ENCODE data around the gene L3MBTL4.
"Not testable (repeated sequence)": the region's sequence is repeated elsewhere in the genome, so short reads cannot be mapped to it uniquely, and the experiment has no call there.

Gene L3MBTL4

DNA sequence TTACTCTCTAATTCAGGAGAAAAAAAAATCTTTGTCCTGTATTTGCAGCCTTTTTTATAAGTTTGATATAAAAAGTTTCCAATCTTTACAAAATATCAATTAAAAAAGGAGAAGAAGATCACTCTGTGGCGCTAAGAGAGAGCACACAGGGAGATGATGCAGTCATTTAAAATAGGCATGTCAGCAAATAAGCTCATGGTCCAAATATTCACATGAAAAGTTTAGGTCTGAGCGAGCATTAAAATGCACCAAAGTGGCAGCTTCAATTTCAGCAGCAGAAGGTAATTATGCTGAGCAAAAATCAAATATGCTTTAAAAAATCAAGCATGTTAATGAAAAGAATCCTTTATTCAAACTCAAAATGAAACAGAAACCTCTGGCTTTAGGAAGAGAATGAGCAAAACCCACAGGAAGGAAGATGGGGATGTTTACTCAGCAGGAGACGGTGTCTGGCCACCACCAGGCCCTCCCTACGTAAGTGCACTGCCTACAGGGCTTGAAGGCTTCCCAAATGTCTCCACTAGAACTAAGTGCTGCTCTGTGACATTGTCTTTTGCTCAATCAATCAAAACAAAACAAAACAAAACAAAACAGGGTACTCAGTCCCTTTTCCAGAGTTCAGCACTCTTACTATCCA, 120.4 kb downstream of the L3MBTL4 start:
- no peak for DNase-seq

DNA sequence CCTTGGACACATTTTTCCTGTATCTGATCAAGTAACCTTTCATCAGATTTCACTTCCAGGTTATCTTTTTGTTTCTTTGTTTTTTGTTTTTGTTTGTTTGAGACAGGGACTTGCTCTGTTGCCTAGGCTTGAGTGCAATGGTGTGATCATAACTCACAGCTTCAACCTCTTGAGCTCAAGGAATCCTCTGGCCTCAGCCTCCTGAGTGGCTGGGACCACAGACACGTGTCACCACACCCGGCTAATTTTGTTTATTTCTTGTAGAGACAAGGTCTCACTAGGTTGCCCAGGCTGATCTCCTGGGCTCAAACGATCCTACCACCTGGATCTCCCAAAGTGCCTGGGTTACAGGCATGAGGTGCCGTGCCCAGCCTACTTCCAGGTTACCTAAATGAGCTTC, 124.9 kb downstream of the L3MBTL4 start:
- no peak for DNase-seq

DNA sequence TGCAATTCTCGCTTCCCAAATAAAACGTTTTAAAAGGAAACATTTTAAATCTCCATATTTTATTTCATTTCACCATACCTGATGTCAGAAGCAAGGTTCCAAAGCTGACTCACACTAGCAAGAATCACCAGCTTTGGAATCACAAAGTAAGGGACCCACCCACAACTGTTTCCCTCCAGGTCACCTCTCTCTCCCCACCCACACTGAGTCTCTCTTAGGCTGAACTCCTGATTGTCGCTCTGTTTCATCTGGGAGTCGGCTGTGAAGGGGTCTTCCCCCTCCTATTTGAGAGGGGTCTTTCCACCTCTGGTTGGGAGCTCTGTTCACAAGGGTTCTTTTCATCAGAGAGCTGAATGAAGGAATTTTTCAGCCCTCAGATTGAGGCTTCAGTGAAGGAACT, 128.1 kb downstream of the L3MBTL4 start:
- DNase-seq, result no peak

DNA sequence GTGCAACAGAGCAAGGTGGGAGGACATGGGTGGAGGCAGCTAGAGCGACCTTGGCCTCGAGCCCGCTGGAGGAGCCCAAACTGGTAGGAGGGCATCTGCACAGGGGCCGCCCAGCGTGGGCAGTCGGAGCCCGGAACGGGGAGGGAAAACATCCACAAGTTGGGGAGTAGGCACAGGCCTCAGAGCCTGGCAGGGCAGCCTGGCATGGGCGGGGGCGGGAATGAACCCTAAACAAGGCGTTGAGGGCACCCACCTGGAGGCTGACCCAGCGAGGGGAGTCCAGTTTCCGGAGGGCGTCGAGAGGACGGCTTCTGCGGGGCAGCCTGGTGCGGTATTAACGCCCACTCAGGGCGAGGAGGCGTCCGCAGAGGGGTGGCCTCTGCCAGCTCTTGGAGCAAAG, 129.9 kb downstream of the L3MBTL4 start:
- DNase-seq, result no peak

DNA sequence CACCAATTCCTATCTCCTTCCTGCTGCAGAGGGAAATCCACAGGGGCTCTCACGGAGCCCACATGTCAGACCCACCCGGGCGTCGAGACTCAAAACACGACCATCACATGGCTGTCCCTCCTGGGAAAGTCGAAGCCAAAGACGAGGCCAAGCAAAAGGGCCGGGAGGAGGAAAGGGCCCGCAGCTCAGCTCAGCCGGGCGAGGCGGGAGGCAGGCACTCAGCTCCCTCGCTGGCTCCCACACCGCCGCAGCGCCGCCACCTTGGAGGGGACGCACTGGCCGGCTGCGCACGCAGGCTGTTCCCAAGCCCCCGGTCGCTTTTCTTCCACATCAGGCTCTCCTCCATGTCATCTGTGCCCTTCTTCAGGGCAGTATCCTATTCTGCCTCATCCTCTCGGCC, 130.4 kb downstream of the L3MBTL4 start:
- DNase-seq, result no peak

DNA sequence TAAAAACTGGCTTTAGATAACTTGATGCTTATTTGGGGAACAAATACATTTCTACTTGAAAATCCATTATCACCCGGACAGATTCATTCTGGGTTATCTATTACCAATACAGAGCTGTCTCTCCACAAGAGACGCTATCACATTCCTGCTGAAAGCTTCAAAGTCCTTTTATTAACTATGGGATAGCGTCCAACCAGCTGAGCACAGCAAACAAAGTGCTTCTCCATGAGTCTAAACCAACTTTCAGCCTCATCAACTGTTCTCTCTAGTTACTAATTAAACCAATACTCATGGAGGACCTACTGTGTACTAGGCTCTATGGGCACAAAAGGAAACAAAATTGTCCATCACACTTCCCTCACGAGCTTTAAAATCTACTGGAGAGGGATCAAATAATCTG, 132.8 kb downstream of the L3MBTL4 start:
- no peak for DNase-seq

DNA sequence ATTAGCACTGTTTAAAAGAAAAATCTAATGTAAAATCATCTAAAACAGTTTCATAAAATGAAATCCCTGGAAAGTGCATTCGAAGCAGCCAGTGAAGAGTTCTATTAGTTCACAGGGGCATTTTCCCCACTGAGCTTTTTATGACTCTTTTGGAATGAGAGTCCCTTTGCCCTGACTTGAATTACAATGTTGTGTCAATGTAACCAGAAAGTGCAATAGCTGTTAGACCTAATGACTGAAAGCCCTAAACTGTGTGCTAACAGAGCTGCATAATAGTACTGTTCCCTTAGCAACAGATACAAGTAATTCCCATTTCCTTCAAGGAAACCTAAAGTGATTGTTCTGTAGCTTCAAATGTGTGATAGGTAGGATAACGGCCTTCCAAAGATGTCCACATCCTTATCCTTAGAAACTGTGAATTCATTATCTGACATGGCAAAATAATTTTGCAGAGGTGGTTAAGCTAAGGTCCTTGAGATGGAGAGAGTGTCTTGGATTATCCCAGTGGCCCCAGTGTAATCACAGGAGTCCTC, 134.4 kb downstream of the L3MBTL4 start:
- DNase-seq, result no peak

DNA sequence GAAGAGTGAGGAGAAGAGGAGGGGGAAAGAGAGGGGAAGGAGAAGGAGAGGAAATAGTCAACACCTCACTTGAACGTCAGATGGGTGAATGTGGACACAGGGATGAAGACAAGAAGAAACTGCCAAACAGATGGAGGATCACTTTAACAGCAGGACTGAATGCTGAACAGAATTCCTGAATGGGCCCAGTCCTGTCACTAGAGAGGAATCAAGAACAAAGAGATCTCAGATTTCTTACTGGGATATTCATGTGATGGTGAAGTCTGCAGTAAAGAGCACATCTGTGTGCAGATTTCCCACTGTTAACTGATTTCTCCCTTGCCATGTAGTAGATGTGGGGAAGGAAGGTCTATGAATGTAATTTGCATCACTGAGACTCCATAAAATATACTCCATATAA, 135.4 kb downstream of the L3MBTL4 start:
- DNase-seq, result no peak

DNA sequence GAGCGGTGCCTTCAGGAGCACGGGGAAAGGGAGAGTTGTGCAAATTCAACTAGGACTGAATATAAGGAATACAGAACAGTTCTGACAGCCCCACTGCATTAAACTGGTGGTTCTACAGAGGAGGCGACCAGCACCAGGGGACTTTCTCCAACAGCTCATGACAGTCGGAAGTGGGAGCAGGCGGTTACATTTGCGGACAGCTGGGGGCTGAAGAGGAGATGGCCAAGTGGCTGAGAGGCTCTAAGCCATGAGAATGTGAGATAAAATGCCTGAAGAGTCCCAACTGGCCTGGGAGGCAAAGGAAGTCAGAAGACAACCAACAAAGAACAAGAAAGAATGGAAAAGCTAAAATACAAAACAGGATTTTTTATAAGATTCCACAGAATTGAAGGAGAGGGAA, 141.3 kb downstream of the L3MBTL4 start:
- DNase-seq, result no peak

DNA sequence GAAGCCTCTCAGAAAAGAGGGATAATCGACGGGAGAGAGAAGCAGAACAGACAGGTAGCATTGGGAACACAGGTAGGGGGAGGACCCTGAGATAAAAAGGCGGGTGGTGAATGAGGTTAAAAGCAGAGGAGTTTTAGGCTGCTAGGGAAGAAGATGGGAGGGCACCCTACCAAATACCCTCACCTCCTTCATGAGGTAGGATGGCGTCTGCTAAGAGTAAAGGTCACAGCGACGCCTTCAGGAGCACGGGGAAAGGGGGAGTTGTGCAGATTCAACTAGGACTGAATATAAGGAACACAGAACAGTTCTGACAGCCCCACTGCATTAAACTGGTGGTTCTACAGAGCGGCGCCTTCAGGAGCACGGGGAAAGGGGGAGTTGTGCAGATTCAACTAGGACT, 142.6 kb downstream of the L3MBTL4 start:
- not testable (repeated sequence) for DNase-seq

DNA sequence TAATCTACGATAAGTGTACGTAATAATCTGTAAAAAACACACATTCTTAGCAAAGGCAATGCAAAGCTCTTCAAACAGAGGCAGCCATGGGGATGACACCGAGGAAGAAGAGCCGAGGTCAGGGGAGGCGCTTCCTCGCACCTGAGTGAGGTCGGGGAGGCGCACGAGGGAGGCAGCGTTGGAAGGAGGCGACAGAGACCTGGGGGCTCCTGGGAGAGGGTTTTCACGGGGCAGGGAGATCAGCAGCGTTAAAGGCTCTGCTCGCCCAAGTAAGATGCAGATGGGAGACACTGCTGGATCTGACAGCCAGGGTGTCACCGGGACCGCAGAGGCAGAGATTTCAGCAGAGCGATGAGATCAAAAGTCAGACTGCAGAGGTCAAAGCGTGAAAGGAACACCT, 143.1 kb downstream of the L3MBTL4 start:
- no peak for DNase-seq

DNA sequence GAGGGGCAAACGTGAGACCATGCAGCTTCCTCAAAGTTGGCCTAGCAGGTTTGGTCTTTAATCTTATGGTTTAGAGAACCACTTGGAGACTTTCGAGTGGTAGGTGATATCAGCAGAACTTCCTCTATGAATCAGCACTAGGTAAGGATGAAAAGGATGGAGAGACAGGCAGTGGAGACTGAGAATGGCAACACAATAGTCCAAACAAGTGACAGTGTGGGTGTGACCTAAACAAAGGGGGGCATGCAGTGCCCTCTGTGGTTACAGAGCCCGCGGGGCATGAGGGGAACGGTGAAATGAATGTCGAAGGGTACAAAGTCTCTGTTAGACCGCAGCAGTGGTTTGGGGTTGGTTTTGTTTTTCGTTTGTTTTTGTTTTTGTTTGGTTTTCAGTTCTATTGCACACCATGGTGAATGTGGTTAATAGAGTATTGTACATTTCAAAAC, 143.9 kb downstream of the L3MBTL4 start:
- DNase-seq, result no peak

DNA sequence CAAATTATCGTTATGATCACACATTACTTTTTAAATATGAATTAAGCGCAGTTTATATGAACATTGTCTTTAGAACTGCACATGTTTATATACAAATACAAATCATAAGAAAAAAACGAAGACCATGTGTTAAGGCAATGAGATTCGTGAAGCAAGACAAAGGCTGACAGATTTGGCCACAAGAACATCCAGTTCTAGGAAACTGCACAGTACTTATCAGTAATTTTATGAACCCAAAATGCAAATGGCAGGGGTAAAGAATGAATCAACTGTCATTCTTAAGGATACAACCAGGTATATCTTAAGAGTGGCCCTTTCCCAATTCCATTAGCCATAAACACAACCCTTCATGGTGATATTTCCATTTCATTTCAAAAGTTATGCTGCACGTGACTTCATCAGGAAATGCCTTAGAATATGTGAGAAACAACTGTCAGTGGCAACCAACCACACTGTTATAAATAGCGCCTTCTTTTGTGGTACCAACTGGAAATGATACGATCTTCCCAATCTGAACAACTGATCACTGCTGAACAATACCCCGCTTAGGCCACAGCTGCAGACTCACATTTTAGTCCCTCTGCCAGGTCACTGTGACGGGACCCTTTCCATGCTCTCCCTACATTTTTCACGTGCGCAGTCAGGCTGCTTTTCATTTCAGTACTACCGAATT, 144.9 kb downstream of the L3MBTL4 start:
- no peak for DNase-seq

DNA sequence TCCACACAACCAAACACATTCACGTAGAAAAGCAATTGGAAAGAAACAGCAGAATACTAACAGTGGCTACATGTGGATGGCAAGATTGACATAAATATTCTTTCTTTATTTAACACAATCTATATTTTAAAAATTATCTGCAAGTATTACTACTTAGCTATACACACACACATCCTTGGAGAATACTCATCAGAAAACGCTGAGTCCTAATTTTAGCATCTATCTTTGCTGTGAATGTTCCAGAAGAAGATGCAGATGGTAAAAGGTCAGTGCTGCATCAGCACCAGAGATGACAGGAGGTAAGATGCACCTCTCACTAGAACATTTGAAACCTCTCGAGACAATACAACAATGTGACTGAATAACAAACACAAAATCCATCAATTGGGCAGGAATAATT, 148.5 kb downstream of the L3MBTL4 start:
- no peak for DNase-seq

DNA sequence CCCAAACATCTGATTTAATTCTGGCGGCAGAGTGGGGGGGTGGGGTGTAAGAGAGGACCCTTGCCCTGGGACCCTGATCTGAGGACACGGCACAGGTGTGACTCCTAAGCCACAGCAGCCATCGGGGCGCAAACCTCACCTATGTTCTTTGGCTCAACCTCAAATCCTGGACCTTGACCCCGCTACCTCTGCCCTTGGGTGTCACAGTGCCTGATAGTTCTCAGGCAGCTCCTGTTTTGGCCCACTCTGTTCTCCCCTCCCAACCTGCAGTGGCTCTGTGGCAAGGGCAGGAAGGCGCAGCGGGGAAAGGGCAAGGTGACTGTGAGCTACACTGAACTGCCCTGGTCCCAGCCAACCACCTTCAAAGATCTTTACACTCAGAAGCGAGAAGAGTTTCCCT, 152.8 kb downstream of the L3MBTL4 start:
- DNase-seq, result no peak

DNA sequence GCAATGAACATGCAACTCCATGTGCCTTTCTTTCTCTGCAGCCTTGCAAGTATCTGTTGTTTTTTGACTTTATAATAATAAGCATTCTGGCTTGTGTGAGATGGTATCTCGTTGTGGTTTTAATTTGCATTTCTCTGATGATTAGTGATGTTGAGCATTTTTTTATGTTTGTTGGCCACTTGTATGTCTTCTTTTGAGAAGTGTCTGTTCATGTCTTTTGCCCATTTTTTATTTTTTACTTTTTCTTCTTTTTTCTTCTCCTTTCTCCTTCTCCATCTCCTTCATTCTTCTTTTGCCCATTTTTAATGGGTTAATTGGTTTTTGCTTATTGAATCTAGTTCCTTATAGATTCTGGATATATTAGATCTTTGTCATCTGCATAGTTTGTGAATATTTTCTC, 155.4 kb downstream of the L3MBTL4 start:
- not testable (repeated sequence) for DNase-seq

DNA sequence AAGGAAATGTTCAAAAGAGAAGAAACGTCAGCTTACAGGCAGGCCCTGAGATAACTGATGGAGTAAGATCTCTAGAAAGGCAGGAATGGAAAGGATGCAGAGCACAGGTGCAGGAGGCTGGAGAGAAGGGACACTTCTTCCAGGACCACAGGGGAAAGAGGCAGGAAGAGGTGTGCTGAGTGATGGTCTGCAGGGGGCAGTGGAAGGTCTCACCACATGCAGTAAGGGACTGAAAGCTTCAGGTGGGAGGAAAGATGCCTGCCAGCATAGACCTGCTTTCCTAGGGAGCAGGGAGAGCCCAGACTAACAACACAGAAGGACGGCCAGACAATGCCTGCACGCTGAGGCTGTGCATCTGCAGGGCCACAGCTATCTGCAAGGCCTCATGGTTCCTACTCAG, 156.8 kb downstream of the L3MBTL4 start:
- no peak for DNase-seq

DNA sequence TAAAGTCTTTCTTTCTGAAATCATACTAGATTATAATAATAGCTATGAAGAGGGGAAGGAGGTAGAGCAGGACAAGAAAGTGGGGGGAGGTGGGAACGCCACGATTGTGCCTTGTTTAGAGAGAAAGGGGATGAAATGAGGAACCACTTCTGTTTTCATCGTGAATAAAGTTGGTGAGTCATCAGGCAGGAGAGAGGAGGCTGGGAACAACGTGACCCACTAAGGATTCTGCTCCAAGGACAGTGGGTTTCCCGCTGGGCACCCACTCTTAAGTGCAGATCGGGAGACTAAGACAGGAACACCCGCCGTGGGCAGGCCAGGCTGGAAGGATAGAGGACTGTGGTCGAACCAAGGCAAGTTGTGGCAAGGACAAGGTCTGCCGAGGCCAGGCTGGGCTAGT, 158.2 kb downstream of the L3MBTL4 start:
- no peak for DNase-seq

DNA sequence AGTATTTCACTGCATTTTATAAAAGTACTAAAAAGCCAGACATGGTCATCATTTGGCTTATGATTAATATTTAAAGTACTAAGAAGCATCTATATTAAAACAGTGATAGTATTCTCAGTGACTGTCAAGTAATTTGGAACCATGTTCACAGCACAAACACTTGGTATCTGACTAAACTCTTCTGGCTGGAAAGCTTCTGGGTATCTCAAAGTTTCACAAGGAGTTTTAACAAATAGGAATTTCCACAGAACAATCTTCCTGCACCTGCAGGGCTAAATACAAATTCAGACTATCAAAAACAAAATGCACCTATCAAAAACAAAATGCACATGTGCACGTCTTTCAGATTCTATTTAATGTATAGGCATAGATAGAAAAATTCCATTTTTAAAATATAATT, 158.8 kb downstream of the L3MBTL4 start:
- DNase-seq, result no peak

DNA sequence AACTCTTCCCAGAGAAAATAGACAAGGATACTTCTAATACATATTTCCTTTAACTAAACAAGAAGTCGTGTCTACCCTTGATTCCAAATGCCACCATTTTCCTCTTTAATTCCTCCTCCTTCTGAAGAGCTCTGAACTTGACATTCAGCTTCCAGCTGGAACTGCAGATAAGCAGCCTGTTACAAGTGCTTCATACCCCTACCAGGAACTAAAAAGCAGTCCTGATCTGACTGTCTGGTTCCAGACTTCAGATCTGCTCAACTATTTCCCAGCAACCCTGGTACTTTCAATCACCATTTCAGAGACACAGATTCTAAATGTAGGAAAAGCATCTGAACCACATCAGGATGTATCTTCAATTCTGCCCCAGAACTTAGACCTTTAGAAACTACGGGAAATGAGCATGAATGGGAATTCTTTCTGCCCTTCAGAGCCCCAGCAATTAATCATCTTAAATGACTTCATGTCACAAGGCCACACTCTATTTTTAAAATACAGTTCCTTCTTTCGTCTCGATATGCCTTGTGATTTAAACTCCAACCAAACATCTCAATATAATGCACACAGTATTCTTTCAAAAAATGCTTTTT, 159.5 kb downstream of the L3MBTL4 start:
- no peak for DNase-seq

DNA sequence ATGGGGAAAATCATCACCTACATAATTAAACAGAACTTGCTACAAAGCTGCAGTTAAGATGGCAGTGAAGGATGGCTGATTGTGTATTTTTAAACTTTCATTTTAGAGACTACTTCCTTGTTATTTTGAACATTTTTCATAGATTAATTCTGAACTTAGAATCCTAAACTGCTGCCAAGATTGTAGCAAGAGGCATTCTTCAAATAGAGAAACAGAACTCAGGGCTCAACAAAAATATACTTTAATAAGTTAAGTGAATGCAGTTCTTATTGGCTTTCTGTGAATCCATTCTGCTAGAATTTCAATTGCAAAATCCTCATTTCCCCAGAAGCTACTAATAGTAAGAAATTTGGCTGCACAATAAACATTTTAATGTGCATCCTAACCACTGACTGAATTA, 160.3 kb downstream of the L3MBTL4 start:
- no peak for DNase-seq

DNA sequence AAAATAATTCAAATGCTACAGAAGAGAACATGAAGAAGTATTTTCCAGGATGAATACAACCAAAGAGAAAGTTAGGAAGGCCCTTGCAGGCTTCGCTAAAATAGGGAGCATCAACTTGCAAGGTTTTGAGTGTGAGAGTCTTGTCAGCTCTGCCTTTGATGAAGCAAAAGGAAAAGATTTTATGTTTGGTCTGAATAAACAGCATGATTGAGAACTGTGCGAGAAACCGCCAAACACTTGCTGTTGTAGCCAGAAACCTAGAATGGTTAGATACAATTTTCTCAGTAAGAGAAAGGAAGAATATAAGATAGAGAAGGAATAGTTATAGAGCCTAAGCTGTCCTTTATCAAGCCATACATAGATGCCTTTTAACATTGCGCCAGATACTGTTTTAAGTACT, 163.6 kb downstream of the L3MBTL4 start:
- no peak for DNase-seq

DNA sequence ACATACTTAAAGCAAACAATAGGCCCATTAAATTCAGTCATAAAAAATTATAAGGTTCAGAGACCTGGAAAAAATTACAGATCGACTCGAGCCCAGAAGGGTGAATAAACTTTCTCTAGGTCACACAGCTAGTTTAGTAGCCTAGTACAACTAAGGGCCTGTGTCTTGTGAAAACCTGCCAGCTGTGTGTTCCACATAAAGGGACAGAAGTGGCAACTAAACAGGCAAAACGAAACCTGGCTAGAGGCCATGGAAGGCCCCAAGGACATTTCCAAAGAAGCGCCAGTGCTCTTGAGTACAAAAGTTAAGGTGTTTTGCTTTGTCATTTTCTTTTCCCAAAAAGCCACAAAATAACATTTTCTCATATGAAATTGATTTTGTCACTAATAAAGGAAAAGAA, 164.9 kb downstream of the L3MBTL4 start:
- no peak for DNase-seq

DNA sequence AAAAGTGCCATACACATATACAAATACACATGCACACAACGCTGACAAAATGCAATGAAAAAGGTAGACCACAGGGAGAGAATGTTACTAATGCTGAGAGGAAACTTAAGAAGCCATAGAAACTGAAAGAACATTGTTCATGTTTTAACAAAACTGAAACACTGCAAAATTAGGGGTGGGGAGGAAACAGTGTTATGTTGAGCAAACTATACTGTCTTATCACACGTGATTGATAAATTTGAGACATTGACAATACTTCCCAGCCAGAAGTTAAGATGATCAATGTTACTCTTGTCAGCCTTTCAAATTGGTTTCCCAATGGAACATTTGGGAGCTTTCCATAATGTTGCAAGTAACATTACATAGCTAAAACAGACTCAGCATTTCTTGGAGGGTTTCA, 165.5 kb downstream of the L3MBTL4 start:
- DNase-seq, result no peak

All from NCI-H446 (cell line).